AG04449 (cell line): ENCODE results near the gene HDDC3.

Source experiments
- CTCF ChIA-PET: fragments of 350-600 bp; formaldehyde crosslinking; extraction: SDS; loops from one replicate; lab custom pipeline; 2021; ENCODE audit warnings: antibody characterized with exemption; lab: Yijun Ruan, JAX
- POLR2A ChIA-PET: fragments of 400-600, 350-600 bp; formaldehyde crosslinking; extraction: SDS; loops from one replicate; lab custom pipeline; 2020; ENCODE audit warnings: antibody characterized with exemption, inconsistent platforms; lab: Yijun Ruan, JAX
- DNase-seq: peaks from one replicate; pipeline ENCODE4 v3.0.0-alpha.2; 2010; ENCODE audit warnings: low read depth, low spot score
- H3K4me3 ChIP-seq: 2 replicates; pipeline ENCODE4 v1.5.1; 2011; ENCODE audit warnings: low read depth, mild to moderate bottlenecking, control low read depth, low read length
- CTCF ChIP-seq: IDR thresholded peaks from one replicate; pipeline ENCODE4 v1.5.1; 2011; ENCODE audit warnings: mild to moderate bottlenecking, moderate library complexity, low read length, control low read depth, inconsistent platforms; ENCODE audit not compliant: insufficient read depth; ENCODE audit errors: missing control alignments

Gene HDDC3

DNA sequence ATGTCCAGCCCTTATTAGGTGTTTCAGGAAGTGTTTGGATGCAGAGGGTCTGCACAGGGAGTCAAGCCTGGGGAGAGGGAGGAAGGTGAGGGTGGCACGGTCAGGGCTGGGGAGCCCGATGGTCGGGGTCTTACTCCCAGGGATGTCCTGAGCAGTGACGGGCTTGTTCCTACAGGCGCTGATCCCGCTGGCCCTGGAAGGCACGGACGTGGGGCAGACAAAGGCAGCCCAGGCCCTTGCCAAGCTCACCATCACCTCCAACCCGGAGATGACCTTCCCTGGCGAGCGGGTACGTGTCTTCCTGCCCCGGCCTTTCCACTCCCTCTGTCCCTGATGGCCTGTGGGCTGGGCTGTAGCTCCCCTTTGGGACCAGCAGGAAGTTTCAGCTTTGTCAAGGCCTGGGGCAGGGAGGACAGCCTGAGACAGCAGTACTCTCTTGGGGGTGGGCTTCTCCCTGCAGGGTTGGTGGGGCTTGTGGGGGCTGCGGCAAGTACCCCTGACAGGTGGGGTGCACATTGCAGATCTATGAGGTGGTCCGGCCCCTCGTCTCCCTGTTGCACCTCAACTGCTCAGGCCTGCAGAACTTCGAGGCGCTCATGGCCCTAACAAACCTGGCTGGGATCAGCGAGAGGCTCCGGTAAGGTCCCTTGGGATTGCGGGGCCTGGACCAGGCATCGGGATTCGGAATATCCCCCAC, 17.8 kb upstream of the HDDC3 start:
- TF ChIP-seq CTCF, result no peak
- POLR2A ChIA-PET, result no interaction called here
- no peak for DNase-seq
- H3K4me3 ChIP-seq, result no peak overlapping the region
- CTCF ChIA-PET, result interaction anchor here (1.0 to 21.6 kb wide), 2 partner anchors 11 to 99 kb away, joined by 3 to 479 read pairs; partner anchors contain the start of genes HDDC3 and UNC45A

GRCh38 chr15:90948506-90948905, 16.2 kb upstream of the HDDC3 start:
- DNase-seq, result no peak
- no peak for TF ChIP-seq CTCF
- POLR2A ChIA-PET, result interaction anchor here (0.5 to 1.4 kb wide), 2 partner anchors 8 to 11 kb away, joined by 3 to 4 read pairs; no protein-coding TSS in a partner anchor
- CTCF ChIA-PET, result interaction anchor here (20.3 to 21.6 kb wide), 2 partner anchors 2 to 10 kb away, joined by 479 read pairs; partner anchors contain the start of genes HDDC3, RCCD1 and UNC45A
- H3K4me3 ChIP-seq, result no peak overlapping the region

- no peak for DNase-seq
- ChIA-PET CTCF (interaction anchor here (20.3 to 21.6 kb wide), 2 partner anchors 3 to 9 kb away, joined by 479 read pairs; partner anchors contain the start of genes HDDC3, RCCD1 and UNC45A), POLR2A (interaction anchor here (0.5 to 1.7 kb wide), 3 partner anchors 8 to 12 kb away, joined by 3 to 7 read pairs (median 4); partner anchors contain the start of gene UNC45A)
- no peak for TF ChIP-seq CTCF
- H3K4me3 ChIP-seq, result no peak overlapping the region
Observed at GRCh38 chr15:90947577-90948357, 15.4 kb upstream of the HDDC3 start.

GRCh38 chr15:90946941-90947576, 14.7 kb upstream of the HDDC3 start:
- no peak for TF ChIP-seq CTCF
- no peak for DNase-seq
- H3K4me3 ChIP-seq, result no peak overlapping the region
- ChIA-PET CTCF (interaction anchor here (20.3 to 21.6 kb wide), 2 partner anchors 3 to 8 kb away, joined by 479 read pairs; partner anchors contain the start of genes HDDC3, RCCD1 and UNC45A), POLR2A (interaction anchor here (1.4 to 1.7 kb wide), 2 partner anchors 9 to 12 kb away, joined by 4 to 7 read pairs; partner anchors contain the start of gene UNC45A)

DNA sequence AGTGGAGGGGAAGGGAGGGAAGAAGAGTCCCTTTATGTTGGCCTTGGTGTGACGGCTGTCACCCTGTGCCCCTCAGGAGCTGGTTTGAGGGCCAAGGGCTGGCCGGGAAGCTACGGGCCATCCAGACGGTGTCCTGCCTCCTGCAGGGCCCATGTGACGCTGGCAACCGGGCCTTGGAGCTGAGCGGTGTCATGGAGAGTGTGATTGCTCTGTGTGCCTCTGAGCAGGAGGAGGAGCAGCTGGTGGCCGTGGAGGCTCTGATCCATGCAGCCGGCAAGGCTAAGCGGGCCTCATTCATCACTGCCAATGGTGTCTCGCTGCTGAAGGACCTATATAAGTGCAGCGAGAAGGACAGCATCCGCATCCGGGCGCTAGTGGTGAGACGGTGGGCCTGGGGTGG, 14.2 kb upstream of the HDDC3 start:
- TF ChIP-seq CTCF, result no peak
- no peak overlapping the region for H3K4me3 ChIP-seq
- POLR2A ChIA-PET, result interaction anchor here (1.7 kb wide), 1 partner anchor 11 kb away, joined by 7 read pairs; the partner anchor contains the start of gene UNC45A
- CTCF ChIA-PET, result interaction anchor here (20.3 to 21.6 kb wide), 2 partner anchors 4 to 8 kb away, joined by 479 read pairs; partner anchors contain the start of genes HDDC3, RCCD1 and UNC45A
- DNase-seq, result no peak
